ENCODE measurements around the gene CER1.

DNA sequence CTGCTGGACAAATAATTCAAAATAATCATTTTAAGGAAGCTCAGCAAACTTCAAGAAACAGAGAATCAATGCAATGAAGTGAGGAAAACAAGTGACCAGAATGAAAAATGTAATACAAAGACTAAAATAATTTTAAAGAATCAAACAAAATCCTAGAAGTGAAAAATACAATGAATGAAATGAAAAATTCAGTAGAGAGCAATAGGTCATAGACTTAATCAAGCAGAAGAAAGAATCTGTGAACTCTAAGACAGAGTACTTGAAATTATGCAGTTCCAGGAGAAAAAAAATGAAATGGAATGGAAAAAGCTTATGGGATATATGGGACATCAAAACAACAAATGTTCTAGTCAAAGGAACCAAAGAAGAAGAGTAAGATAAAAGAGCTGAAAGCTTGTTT lies 17.5 kb downstream of the CER1 start:
- TF ChIP-seq CTCF (IDR thresholded peaks at IDR 0.05) (no peak), POLR2AphosphoS5 (IDR thresholded peaks at IDR 0.05) (no peak)

Data from suprapubic skin (tissue), 3 donors.